UCSD-AML1 (cell line): ENCODE data around the gene CD207.
"Not testable (repeated sequence)": the region's sequence is repeated elsewhere in the genome, so short reads cannot be mapped to it uniquely, and the experiment has no call there.

Experiments used
- DNase-seq: peaks from one replicate; lab custom pipeline; 2025; ENCODE audit not compliant: unreplicated experiment; lab: John Stamatoyannopoulos, UW

CD207 gene

GRCh38 chr2:70829916-70830315, 5.7 kb downstream of the CD207 start:
- no peak for DNase-seq

DNA sequence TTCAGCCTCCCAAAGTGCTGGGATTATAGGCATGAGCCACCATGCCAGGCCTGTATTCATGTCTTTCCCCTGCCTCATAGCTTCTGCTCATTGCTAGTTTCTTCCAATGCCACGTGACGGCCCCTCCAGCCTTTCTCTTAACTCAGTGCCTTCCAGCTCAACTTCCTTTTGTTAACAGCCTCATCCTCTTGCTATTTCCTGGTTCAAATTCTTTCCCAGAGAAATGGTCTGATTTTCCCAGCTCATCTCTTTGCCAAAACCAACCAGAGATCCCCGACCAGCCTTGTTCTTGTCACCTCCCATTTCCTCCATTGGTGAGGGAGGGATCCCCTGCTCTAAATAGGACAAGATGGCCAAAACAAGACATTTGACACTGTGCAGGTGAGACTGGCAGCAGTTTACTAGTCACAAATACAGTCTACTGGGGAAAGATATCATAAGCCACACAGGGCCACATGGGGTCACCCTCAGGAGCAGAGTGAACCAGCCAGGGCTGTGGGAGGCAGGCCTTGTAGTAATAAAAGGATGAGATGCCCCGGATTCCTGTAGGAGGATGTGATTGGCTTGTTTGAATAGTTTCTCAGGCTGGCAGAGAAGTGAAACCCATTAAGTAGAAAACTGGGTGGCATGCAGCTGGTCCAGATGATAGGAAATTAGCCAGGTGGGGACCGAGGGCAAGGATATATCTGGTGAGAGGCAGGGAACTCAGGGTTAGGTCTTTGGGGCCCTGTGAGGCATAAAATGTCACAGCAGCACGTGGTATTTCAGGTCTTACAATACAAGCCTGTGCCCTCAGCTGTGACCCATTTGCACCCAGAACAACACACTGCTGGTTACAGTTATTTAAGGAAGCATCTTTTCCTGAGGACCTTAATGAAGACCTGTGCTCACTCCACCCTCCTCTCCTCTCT, 6.4 kb downstream of the CD207 start:
- no peak for DNase-seq

DNA sequence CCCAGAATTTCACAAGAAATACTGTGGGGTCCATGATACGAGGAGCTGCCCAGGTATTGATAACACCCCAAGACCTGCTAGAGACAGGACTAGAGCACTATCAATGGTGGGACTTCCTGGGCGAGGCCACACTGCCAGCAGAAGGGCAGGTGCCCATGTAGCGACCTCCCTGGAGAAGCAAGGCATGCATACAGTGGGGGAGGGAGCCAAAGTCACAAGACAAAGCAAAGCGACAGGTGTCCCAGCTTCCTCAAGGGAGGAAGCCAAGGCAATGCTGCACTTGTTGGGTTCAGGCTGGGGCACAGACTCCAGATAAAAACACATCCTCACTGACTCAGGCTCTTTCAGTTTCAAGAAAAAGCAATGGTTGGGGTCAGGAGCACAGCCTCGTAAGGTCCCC, 7.5 kb downstream of the CD207 start:
- no peak for DNase-seq

DNA sequence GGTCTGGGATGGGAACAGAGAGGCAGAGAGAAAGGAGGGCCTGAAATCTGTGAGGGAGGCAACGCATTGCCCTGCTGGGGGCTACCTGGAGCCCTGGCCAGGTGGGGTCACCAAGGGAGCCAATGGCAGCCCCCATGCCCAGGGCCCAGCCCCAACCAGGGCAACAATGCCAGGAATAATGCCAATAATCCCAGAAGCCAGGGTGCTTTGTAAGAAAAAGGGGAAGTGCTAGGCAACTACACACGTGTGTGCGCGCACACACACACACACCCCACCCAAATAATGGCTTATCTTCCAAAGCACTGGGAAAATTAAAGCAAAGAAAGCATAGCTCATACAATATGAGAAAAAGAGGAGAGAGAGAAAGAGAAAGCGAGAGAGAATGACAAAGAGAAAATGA, 8.2 kb downstream of the CD207 start:
- DNase-seq, result no peak

- no peak for DNase-seq
Measured at GRCh38 chr2:70826696-70827350, 8.8 kb downstream of the CD207 start.

DNA sequence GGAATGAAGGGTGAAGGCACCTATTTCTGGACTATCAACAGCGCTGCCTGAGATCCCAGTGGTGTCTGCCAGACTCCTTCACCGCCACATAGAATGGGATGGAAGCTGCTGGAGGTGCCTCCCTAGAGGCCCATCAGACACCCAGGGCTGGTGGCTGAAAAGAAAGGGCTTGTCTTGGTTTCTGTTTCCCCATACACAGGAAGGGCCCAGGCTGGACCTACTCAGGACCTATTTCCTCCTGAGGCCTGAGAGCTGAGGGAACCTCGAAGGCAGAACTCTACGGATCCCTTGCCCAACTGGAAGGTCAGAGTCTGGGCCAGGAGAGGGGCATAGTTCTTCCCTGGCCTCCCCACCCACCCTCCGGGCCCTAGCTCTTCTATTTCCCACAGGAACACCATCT, 12.4 kb downstream of the CD207 start:
- DNase-seq, result no peak

DNA sequence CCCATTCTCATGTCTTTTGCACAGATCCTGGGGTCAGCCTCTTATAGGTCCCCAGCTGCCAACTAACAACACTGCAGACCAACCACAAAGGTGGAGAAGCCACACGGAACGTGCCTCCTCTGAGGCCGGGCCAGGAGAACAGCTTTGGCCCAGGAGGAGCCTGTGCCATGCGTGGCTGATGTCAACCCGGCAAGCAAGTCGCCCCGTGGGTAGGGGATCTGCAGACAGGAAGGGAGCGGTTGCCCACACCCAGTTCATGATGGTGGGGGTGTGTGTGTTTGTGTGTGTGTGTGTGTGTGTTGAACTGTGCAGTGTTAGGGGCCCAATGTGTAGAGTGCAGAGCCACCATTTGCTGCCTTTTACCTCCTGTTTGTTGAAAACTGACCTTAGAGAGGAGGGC, 12.8 kb downstream of the CD207 start:
- no peak for DNase-seq

- DNase-seq, result no peak
Measured at GRCh38 chr2:70820499-70820898, 15.1 kb downstream of the CD207 start, which contains the start of gene CLEC4F. Gene CLEC4F (minus strand): TSS chr2:70820599. CDS start chr2:70820523, 76 bp downstream.

DNA sequence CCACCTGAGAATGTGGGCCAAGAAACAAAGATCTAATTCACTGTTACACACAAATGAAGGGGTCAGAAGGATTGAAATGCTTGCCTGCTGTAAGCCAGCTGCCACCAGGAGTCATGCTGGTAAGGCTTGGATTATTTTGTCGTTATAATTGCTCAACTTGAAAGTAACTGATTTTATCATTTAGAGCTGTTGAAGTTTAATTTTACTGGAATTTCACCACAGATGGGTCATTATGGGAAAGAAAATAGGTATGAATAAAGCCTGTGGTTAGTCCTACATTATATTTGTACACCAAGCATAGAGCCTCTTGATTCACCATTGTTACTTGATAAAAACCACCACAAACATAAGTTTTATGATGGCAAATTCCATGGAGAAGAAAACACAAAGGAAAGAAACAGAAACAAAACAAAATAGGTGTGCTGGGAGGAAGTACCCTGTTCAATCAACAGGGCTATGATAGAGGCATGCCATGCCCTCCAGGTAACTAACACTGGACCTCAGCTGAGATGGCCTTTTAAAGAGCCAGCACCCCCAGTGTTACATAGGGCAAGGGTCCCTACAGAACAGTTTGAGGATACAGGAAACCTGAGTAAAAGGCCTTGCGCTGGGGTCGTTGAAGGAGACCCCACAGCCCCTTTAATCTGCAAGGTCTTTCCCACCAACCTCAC, 18.2 kb downstream of the CD207 start:
- DNase-seq, result no peak

GRCh38 chr2:70816726-70817125, 18.9 kb downstream of the CD207 start:
- no peak for DNase-seq

DNA sequence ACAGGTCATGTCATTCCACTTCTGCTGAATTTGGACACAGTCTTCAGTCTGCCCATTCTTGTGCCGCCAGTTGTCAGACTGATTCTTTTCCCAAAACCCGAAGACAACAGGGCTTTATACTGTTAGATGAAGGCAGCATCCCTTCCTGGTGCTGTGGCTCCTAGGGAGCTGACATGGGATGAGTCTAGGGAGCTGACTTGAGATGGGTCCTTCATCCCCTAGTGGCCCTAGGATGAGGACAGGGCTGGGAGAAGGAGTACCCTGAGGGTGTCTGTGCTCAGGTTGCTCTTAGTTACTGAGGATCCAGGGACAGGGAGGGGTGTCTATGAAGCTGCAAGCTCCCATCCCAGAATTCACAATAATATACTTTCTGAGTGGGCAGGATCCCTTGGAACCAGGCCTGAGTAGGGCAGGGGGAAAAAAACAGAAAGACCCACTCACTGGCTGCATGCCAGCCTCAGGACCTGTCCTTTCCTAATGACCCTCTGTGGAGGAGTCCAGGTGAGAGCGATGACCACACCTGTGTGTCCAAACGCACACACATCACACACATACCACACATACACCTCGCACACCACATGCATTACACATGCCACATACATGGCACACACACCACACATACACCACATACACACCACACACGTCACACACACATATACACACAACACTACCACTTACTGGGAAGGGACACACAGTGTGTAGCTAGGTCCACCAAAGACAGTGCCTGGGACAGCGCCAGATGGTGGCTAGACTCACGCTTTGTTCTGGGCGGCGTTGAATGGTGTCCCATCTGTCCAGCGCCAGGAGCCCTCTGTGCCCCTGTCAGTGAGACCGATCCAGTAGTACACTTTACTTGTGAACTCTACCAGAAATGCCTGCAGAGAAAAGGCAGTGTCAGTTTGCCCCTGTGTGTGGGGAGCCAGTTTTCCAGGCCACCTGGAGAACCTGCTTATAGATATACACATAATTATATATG, 26.3 kb downstream of the CD207 start:
- DNase-seq, result no peak

- DNase-seq, result no peak
Measured at GRCh38 chr2:70807828-70808118, 27.8 kb downstream of the CD207 start.

- no peak for DNase-seq
Measured at GRCh38 chr2:70807102-70807827, 28.4 kb downstream of the CD207 start.

- DNase-seq, result no peak
Measured at GRCh38 chr2:70806620-70807019, 29.0 kb downstream of the CD207 start.

GRCh38 chr2:70806013-70806412, 29.6 kb downstream of the CD207 start:
- DNase-seq, result no peak

GRCh38 chr2:70801607-70802263, 33.9 kb downstream of the CD207 start:
- no peak for DNase-seq

DNA sequence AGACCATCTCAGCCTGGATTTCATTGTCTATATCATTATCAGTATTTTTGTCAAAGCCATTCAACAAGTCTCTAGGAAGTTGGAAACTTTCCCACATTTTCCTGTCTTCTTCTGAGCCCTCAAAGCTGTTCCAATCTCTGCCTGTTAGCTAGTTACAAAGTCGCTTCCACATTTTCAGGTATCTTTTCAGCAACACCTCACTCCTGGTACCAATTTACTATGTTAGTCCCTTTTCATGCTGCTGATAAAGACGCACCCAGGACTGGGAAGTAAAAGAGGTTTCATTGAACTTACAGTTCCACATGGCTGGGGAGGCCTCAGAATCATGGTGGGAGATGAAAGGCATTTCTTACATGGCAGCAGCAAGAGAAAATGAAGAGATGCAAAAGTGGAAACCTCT, 35.9 kb downstream of the CD207 start:
- no peak for DNase-seq

- DNase-seq, result not testable (repeated sequence)
Measured at GRCh38 chr2:70797996-70798395, 37.6 kb downstream of the CD207 start.

- no peak for DNase-seq
Measured at GRCh38 chr2:70797506-70797905, 38.1 kb downstream of the CD207 start.

GRCh38 chr2:70796262-70796661, 39.4 kb downstream of the CD207 start:
- DNase-seq, result no peak
